GM12878 (cell line): Measurements from ENCODE around the gene C17orf78. TPM values are rescaled to one million over a fixed set of nuclear protein-coding genes. Genes with fewer than 3 reads are reported as not detected.

Experiments
- ATAC-seq: fragments of 200-7000 bp; cut with Tn5 transposase; 3 replicates; pipeline ENCODE4 v1.9.1; 2020; ENCODE audit warnings: mild to moderate bottlenecking, moderate library complexity
- BruUV-seq: library from RNA; stranded (reverse); fragments of 400-500 nt; replicated peaks from 2 replicates; lab custom pipeline; 2021; lab: Mats Ljungman, UMichigan
- CTCF ChIA-PET: fragments of 300-600 bp; sonication (Branson Sonifier 250); formaldehyde crosslinking; extraction: SDS; loops from one replicate; lab custom pipeline; 2021; ENCODE audit warnings: inconsistent platforms; lab: Yijun Ruan, JAX
- POLR2A ChIA-PET: fragments of 350-600 bp; formaldehyde crosslinking; extraction: SDS; loops from one replicate; lab custom pipeline; 2021; ENCODE audit warnings: inconsistent platforms; lab: Charles Lee
- RAD21 ChIA-PET: fragments of 300-600 bp; sonication (Branson Sonifier 250); formaldehyde crosslinking; loops from one replicate; lab custom pipeline; 2023; ENCODE audit warnings: antibody characterized with exemption; ENCODE audit not compliant: unreplicated experiment; lab: Charles Lee
- SMC1A ChIA-PET: fragments of 300-600 bp; sonication (Branson Sonifier 250); formaldehyde crosslinking; loops from one replicate; lab custom pipeline; 2023; ENCODE audit not compliant: unreplicated experiment, uncharacterized antibody; lab: Charles Lee
- DNase-seq: peaks from one replicate; pipeline ENCODE4 v3.0.0-alpha.2; 2011; ENCODE audit warnings: low read depth, low spot score
- FAIRE-seq: peaks from 3 replicates; lab custom pipeline; 2011; peaks lifted over from hg19 to GRCh38; lab: Jason Lieb, UNC
- H2AFZ ChIP-seq: 2 replicates; pipeline ENCODE4 v1.6.0; 2011; ENCODE audit warnings: low read depth, low read length, control low read depth; ENCODE audit not compliant: control insufficient read depth
- H3K27ac ChIP-seq: 2 replicates; pipeline ENCODE4 v1.5.1; 2011; ENCODE audit warnings: control low read depth; ENCODE audit not compliant: control insufficient read depth, insufficient read depth
- H3K27me3 ChIP-seq, 2 experiments: replicated peaks in 1 of 2; 2 replicates each; pipeline versions ENCODE4 v1.6.0 to v1.6.1; 2011; ENCODE audit warnings: low read length in 1 of 2; ENCODE audit not compliant: control insufficient read depth in 2 of 2, insufficient read depth in 2 of 2
- H3K36me3 ChIP-seq, 2 experiments: 2 replicates each; pipeline ENCODE4 v1.5.1; 2011; ENCODE audit warnings: low read length in 1 of 2; ENCODE audit not compliant: control insufficient read depth in 2 of 2, insufficient read depth in 2 of 2
- H3K4me1 ChIP-seq: 2 replicates; pipeline ENCODE4 v1.6.1; 2011; ENCODE audit warnings: mild to moderate bottlenecking, low read length, moderate library complexity, mixed read lengths; ENCODE audit not compliant: control insufficient read depth, insufficient read depth
- H3K4me2 ChIP-seq: 2 replicates; pipeline ENCODE4 v1.6.0; 2011; ENCODE audit warnings: control low read depth; ENCODE audit not compliant: control insufficient read depth, insufficient read depth
- H3K4me3 ChIP-seq: fragments of 200-600 bp; sonication (generic); 2 replicates; pipeline ENCODE4 v1.5.1; 2016
- H3K79me2 ChIP-seq: 2 replicates; pipeline ENCODE4 v1.6.0; 2011; ENCODE audit warnings: low read length; ENCODE audit not compliant: control insufficient read depth, insufficient read depth
- H3K9ac ChIP-seq: 2 replicates; pipeline ENCODE4 v1.8.0; 2011; ENCODE audit warnings: low read length, control low read depth, mixed read lengths; ENCODE audit not compliant: control insufficient read depth, insufficient read depth
- H3K9me3 ChIP-seq: replicated peaks from 3 replicates; pipeline ENCODE4 v1.5.1; 2011; ENCODE audit warnings: mild to moderate bottlenecking, low read length; ENCODE audit not compliant: control insufficient read depth, insufficient read depth
- H4K20me1 ChIP-seq: 2 replicates; pipeline ENCODE4 v1.6.0; 2011; ENCODE audit not compliant: control insufficient read depth, insufficient read depth
- ATF7 ChIP-seq: fragments of 450-650 bp; IDR thresholded peaks from 2 replicates; pipeline ENCODE4 v1.6.1; 2016; ENCODE audit warnings: low read depth, mild to moderate bottlenecking
- HDAC6 ChIP-seq: fragments of 200-600 bp; sonication (generic); IDR thresholded peaks from one replicate; pipeline ENCODE4 v1.8.0; 2017; ENCODE audit warnings: antibody characterized with exemption; ENCODE audit not compliant: unreplicated experiment
- POU2F2 ChIP-seq: IDR thresholded peaks from 3 replicates; pipeline ENCODE4 v1.6.1; 2011; ENCODE audit warnings: low read depth, mild to moderate bottlenecking, low read length, borderline replicate concordance
- RELA ChIP-seq: fragments of 450-650 bp; IDR thresholded peaks from 2 replicates; pipeline ENCODE4 v1.8.0; 2014; ENCODE audit warnings: borderline replicate concordance; ENCODE audit not compliant: partially characterized antibody
- RUNX3 ChIP-seq: IDR thresholded peaks from 2 replicates; pipeline ENCODE4 v1.6.1; 2012; ENCODE audit warnings: low read length, inconsistent platforms
- SIN3A ChIP-seq: IDR thresholded peaks from 2 replicates; pipeline ENCODE4 v1.6.1; 2012; ENCODE audit warnings: low read depth, low read length, improper control_type of control experiment
- SP1 ChIP-seq: IDR thresholded peaks from one replicate; pipeline ENCODE4 v1.6.1; 2011; ENCODE audit warnings: low read depth, low read length
- TCF12 ChIP-seq: IDR thresholded peaks from 2 replicates; pipeline ENCODE4 v1.6.1; 2011; ENCODE audit warnings: low read depth, mild to moderate bottlenecking, low read length
- WGBS: methylation state at CpG from one replicate; pipeline ENCODE4 v1.1.6; 2016; ENCODE audit warnings: low lambda C conversion rate; ENCODE audit not compliant: insufficient replicate concordance, insufficient coverage; ENCODE audit errors: missing lambda C conversion rate; 5-methylcytosine and 5-hydroxymethylcytosine counted together
- in situ Hi-C: fragments of 300-500 bp; cut with MboI; formaldehyde crosslinking; loops from 9 replicates; pipeline ENCODE4 v1.14.3; 2018; ENCODE audit warnings: mixed read lengths
- intact Hi-C: fragments of 100-400 bp; cut with micrococcal nuclease; formaldehyde crosslinking; loops from one replicate; pipeline ENCODE4 v1.14.2; 2022; ENCODE audit not compliant: unreplicated experiment
- polyA plus RNA-seq, 11 experiments: library from polyadenylated mRNA; depleted of rRNA in 4 of 11; unstranded in 6 of 11; stranded (reverse) in 5 of 11; fragments of >200 nt; fragmentation: Nextera tagmentation in 4 of 11; fragmentation: Illumina TruSeq in 1 of 11; extraction: Ambion mirVana in 4 of 11; extraction: Trizol in 1 of 11; gene quantifications; 1 replicate in 1 of 11; 2 replicates in 10 of 11; pipeline versions ENCODE4 v1.2.1 to v1.2.3, GENCODE V29; 2011 to 2016; ENCODE audit warnings: inconsistent platforms in 2 of 11, missing spikeins in 2 of 11, low read depth in 1 of 11
- total RNA-seq, 4 experiments: library from RNA; depleted of rRNA in 3 of 4; stranded (reverse); fragments of >200 nt in 3 of 4; fragmentation: Illumina TruSeq in 1 of 4; extraction: Trizol in 1 of 4; gene quantifications; 2 replicates each; pipeline versions ENCODE4 v1.2.1 to v1.2.3, GENCODE V29; 2013 to 2021
- TF ChIP-seq, protein P1 (sequence below): fragments of 450-650 bp; IDR thresholded peaks from 2 replicates; pipeline ENCODE4 v1.6.1; 2017; ENCODE audit warnings: mild to moderate bottlenecking, moderate library complexity
- TF ChIP-seq, protein P2 (sequence below): fragments of 450-650 bp; IDR thresholded peaks from 2 replicates; pipeline ENCODE4 v1.6.1; 2017; ENCODE audit warnings: mild to moderate bottlenecking, moderate library complexity
- TF ChIP-seq, protein P3 (sequence below): fragments of 150-350 bp; IDR thresholded peaks from 2 replicates; pipeline ENCODE4 v1.6.1; 2014; ENCODE audit warnings: mild to moderate bottlenecking, low read depth, low read length
- TF ChIP-seq, protein P4 (sequence below): fragments of 450-650 bp; IDR thresholded peaks from 2 replicates; pipeline ENCODE4 v1.6.1; 2014; ENCODE audit warnings: mild to moderate bottlenecking

C17orf78 gene
- total and polyA plus RNA-seq, 10 of the 15 experiments (the other 5 are each of a cell fraction or from before 2014, with no cell fraction given), result 0.10 TPM; not detected in 9

DNA sequence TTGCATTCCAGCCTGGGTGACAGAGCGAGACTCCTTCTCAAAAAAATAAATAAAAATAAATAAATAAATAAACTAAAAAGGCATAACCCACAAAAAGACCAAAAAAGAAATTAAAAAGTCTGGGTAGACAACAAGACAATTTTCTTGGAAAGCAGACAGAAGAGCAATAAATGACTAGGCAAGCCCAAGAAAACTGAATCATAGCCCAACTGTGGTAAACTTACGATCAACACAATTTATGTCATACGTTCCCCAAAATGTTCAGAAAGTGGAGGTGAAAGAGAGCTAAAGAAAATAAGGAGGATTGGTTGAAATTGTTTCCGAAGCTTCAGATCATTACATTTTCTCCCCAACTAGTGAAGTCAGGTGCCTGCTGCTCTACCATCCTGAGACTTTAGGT is 31.3 kb upstream of the C17orf78 start:
- no peak for FAIRE-seq
- ChIA-PET CTCF (no interaction called here), RAD21 (no interaction called here), POLR2A (no interaction called here), SMC1A (interaction anchor here (0.9 kb wide), 1 partner anchor 156 kb away, joined by 3 read pairs; no protein-coding TSS in a partner anchor)
- WGBS, result 98% methylated on average over 4 of the region's 4 CpGs
- DNase-seq, result no peak
- no peak for ATAC-seq
- no peak overlapping the region for H3K9ac ChIP-seq
- no peaks in the 10 kb centered on the region for H3K27me3 ChIP-seq
- intact Hi-C loops (no loop called here), in situ Hi-C loops (no loop called here)
- no peak overlapping the region for H3K4me3 ChIP-seq
- peaks cover 0 to 5% of the 10 kb centered on the region in 2 experiments for H3K36me3 ChIP-seq
- TF ChIP-seq, protein P1, sequence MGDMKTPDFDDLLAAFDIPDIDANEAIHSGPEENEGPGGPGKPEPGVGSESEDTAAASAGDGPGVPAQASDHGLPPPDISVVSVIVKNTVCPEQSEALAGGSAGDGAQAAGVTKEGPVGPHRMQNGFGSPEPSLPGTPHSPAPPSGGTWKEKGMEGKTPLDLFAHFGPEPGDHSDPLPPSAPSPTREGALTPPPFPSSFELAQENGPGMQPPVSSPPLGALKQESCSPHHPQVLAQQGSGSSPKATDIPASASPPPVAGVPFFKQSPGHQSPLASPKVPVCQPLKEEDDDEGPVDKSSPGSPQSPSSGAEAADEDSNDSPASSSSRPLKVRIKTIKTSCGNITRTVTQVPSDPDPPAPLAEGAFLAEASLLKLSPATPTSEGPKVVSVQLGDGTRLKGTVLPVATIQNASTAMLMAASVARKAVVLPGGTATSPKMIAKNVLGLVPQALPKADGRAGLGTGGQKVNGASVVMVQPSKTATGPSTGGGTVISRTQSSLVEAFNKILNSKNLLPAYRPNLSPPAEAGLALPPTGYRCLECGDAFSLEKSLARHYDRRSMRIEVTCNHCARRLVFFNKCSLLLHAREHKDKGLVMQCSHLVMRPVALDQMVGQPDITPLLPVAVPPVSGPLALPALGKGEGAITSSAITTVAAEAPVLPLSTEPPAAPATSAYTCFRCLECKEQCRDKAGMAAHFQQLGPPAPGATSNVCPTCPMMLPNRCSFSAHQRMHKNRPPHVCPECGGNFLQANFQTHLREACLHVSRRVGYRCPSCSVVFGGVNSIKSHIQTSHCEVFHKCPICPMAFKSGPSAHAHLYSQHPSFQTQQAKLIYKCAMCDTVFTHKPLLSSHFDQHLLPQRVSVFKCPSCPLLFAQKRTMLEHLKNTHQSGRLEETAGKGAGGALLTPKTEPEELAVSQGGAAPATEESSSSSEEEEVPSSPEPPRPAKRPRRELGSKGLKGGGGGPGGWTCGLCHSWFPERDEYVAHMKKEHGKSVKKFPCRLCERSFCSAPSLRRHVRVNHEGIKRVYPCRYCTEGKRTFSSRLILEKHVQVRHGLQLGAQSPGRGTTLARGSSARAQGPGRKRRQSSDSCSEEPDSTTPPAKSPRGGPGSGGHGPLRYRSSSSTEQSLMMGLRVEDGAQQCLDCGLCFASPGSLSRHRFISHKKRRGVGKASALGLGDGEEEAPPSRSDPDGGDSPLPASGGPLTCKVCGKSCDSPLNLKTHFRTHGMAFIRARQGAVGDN, result no peak
- TF ChIP-seq, protein P2, sequence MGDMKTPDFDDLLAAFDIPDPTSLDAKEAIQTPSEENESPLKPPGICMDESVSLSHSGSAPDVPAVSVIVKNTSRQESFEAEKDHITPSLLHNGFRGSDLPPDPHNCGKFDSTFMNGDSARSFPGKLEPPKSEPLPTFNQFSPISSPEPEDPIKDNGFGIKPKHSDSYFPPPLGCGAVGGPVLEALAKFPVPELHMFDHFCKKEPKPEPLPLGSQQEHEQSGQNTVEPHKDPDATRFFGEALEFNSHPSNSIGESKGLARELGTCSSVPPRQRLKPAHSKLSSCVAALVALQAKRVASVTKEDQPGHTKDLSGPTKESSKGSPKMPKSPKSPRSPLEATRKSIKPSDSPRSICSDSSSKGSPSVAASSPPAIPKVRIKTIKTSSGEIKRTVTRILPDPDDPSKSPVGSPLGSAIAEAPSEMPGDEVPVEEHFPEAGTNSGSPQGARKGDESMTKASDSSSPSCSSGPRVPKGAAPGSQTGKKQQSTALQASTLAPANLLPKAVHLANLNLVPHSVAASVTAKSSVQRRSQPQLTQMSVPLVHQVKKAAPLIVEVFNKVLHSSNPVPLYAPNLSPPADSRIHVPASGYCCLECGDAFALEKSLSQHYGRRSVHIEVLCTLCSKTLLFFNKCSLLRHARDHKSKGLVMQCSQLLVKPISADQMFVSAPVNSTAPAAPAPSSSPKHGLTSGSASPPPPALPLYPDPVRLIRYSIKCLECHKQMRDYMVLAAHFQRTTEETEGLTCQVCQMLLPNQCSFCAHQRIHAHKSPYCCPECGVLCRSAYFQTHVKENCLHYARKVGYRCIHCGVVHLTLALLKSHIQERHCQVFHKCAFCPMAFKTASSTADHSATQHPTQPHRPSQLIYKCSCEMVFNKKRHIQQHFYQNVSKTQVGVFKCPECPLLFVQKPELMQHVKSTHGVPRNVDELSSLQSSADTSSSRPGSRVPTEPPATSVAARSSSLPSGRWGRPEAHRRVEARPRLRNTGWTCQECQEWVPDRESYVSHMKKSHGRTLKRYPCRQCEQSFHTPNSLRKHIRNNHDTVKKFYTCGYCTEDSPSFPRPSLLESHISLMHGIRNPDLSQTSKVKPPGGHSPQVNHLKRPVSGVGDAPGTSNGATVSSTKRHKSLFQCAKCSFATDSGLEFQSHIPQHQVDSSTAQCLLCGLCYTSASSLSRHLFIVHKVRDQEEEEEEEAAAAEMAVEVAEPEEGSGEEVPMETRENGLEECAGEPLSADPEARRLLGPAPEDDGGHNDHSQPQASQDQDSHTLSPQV, result no peak
- no peak for TF ChIP-seq HDAC6
- no peak for TF ChIP-seq SP1
- TF ChIP-seq SIN3A, result no peak
- TF ChIP-seq TCF12, result no peak
- TF ChIP-seq POU2F2, result no peak
- TF ChIP-seq ATF7, result no peak
- TF ChIP-seq, protein P3, sequence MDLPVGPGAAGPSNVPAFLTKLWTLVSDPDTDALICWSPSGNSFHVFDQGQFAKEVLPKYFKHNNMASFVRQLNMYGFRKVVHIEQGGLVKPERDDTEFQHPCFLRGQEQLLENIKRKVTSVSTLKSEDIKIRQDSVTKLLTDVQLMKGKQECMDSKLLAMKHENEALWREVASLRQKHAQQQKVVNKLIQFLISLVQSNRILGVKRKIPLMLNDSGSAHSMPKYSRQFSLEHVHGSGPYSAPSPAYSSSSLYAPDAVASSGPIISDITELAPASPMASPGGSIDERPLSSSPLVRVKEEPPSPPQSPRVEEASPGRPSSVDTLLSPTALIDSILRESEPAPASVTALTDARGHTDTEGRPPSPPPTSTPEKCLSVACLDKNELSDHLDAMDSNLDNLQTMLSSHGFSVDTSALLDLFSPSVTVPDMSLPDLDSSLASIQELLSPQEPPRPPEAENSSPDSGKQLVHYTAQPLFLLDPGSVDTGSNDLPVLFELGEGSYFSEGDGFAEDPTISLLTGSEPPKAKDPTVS, result no peak
- TF ChIP-seq, protein P4, sequence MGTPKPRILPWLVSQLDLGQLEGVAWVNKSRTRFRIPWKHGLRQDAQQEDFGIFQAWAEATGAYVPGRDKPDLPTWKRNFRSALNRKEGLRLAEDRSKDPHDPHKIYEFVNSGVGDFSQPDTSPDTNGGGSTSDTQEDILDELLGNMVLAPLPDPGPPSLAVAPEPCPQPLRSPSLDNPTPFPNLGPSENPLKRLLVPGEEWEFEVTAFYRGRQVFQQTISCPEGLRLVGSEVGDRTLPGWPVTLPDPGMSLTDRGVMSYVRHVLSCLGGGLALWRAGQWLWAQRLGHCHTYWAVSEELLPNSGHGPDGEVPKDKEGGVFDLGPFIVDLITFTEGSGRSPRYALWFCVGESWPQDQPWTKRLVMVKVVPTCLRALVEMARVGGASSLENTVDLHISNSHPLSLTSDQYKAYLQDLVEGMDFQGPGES, result no peak
- no peak for TF ChIP-seq RUNX3
- no peak for TF ChIP-seq RELA
- H3K4me1 ChIP-seq, result no peaks in the 10 kb centered on the region
- H4K20me1 ChIP-seq, result no peaks in the 10 kb centered on the region
- no peaks in the 10 kb centered on the region; the same call in 2 of the 3 replicates for H3K9me3 ChIP-seq
- peaks cover 10% of the 10 kb centered on the region for H3K79me2 ChIP-seq
- BruUV-seq, result no TSS peak
- H3K4me2 ChIP-seq, result no peak overlapping the region
- no peak overlapping the region for H3K27ac ChIP-seq
- H2AFZ ChIP-seq, result no peak overlapping the region
